Rectal smooth muscle tissue (tissue), 1 donor: Measurements from ENCODE around the gene FAAH.

Experiments
- H3K27ac ChIP-seq: one replicate; pipeline ENCODE4 v1.7.0; 2013; ENCODE audit warnings: low read depth, low read length, inconsistent platforms
- H3K27me3 ChIP-seq: one replicate; pipeline ENCODE4 v1.7.0; 2013; ENCODE audit warnings: low read length; ENCODE audit not compliant: control insufficient read depth, insufficient read depth
- H3K36me3 ChIP-seq: one replicate; pipeline ENCODE4 v1.7.0; 2013; ENCODE audit warnings: low read length; ENCODE audit not compliant: control insufficient read depth, insufficient read depth
- H3K4me1 ChIP-seq: one replicate; pipeline ENCODE4 v1.7.0; 2013; ENCODE audit warnings: low read length; ENCODE audit not compliant: control insufficient read depth, insufficient read depth
- H3K4me3 ChIP-seq: one replicate; pipeline ENCODE4 v1.7.0; 2013; ENCODE audit warnings: low read length
- H3K9ac ChIP-seq: one replicate; pipeline ENCODE4 v1.7.0; 2013; ENCODE audit warnings: low read length

The FAAH gene

GRCh38 chr1:46404482-46405196, 10.5 kb downstream of the FAAH start:
- no peak overlapping the region for H3K9ac ChIP-seq
- H3K27me3 ChIP-seq: no peaks in the 10 kb centered on the region
- H3K27ac ChIP-seq: no peak overlapping the region
- H3K4me1 ChIP-seq: no peaks in the 10 kb centered on the region
- H3K36me3 ChIP-seq: no peaks in the 10 kb centered on the region
- no peak overlapping the region for H3K4me3 ChIP-seq

- Histone ChIP-seq H3K27me3 (no peaks in the 10 kb centered on the region), H3K27ac (no peak overlapping the region), H3K36me3 (no peaks in the 10 kb centered on the region), H3K9ac (no peak overlapping the region), H3K4me3 (no peak overlapping the region), H3K4me1 (no peaks in the 10 kb centered on the region)
Measured at GRCh38 chr1:46405197-46405555, 11.1 kb downstream of the FAAH start.

GRCh38 chr1:46405724-46406123, 11.6 kb downstream of the FAAH start:
- H3K27me3 ChIP-seq: no peaks in the 10 kb centered on the region
- no peak overlapping the region for H3K9ac ChIP-seq
- H3K36me3 ChIP-seq: no peaks in the 10 kb centered on the region
- H3K4me3 ChIP-seq: no peak overlapping the region
- H3K4me1 ChIP-seq: no peaks in the 10 kb centered on the region
- H3K27ac ChIP-seq: no peak overlapping the region

- Histone ChIP-seq H3K27ac (no peak overlapping the region), H3K27me3 (no peaks in the 10 kb centered on the region), H3K4me1 (no peaks in the 10 kb centered on the region), H3K36me3 (peaks cover 3% of the 10 kb centered on the region), H3K4me3 (peak overlapping the region; percentile 9), H3K9ac (no peak overlapping the region)
Measured at GRCh38 chr1:46406881-46407608, 12.9 kb downstream of the FAAH start.

- Histone ChIP-seq H3K27me3 (no peaks in the 10 kb centered on the region), H3K27ac (no peak overlapping the region)
Measured at GRCh38 chr1:46407636-46408035, 13.5 kb downstream of the FAAH start.

GRCh38 chr1:46408356-46409062, 14.4 kb downstream of the FAAH start:
- H3K27me3 ChIP-seq: no peaks in the 10 kb centered on the region
- H3K4me1 ChIP-seq: no peaks in the 10 kb centered on the region
- H3K9ac ChIP-seq: no peak overlapping the region
- peaks cover 7% of the 10 kb centered on the region for H3K36me3 ChIP-seq
- H3K27ac ChIP-seq: no peak overlapping the region
- H3K4me3 ChIP-seq: no peak overlapping the region

More at GRCh38 chr1:46407636-46408035, 13.5 kb downstream of the FAAH start:
- no peaks in the 10 kb centered on the region for H3K4me1 ChIP-seq
- H3K4me3 ChIP-seq: no peak overlapping the region
- H3K9ac ChIP-seq: no peak overlapping the region
- peaks cover 3% of the 10 kb centered on the region for H3K36me3 ChIP-seq

- Histone ChIP-seq H3K4me3 (no peak overlapping the region), H3K27me3 (no peaks in the 10 kb centered on the region), H3K27ac (no peak overlapping the region), H3K36me3 (peaks cover 10% of the 10 kb centered on the region), H3K4me1 (no peaks in the 10 kb centered on the region), H3K9ac (no peak overlapping the region)
Measured at GRCh38 chr1:46409063-46409372, 14.9 kb downstream of the FAAH start.

GRCh38 chr1:46410156-46411009, 16.3 kb downstream of the FAAH start:
- Histone ChIP-seq H3K27ac (no peak overlapping the region), H3K4me3 (no peak overlapping the region), H3K9ac (no peak overlapping the region), H3K4me1 (no peaks in the 10 kb centered on the region), H3K36me3 (peaks cover 10% of the 10 kb centered on the region), H3K27me3 (no peaks in the 10 kb centered on the region)

- H3K4me3 ChIP-seq: no peak overlapping the region
- no peaks in the 10 kb centered on the region for H3K4me1 ChIP-seq
- no peak overlapping the region for H3K9ac ChIP-seq
- no peaks in the 10 kb centered on the region for H3K27me3 ChIP-seq
- H3K27ac ChIP-seq: no peak overlapping the region
- peaks cover 10% of the 10 kb centered on the region for H3K36me3 ChIP-seq
Measured at GRCh38 chr1:46411010-46411405, 16.9 kb downstream of the FAAH start.

- Histone ChIP-seq H3K4me1 (no peaks in the 10 kb centered on the region), H3K27ac (no peak overlapping the region), H3K36me3 (peaks cover 10% of the 10 kb centered on the region), H3K9ac (no peak overlapping the region), H3K4me3 (no peak overlapping the region), H3K27me3 (no peaks in the 10 kb centered on the region)
Measured at GRCh38 chr1:46411601-46412341, 17.7 kb downstream of the FAAH start.

GRCh38 chr1:46412893-46413595, 18.9 kb downstream of the FAAH start:
- Histone ChIP-seq H3K36me3 (peaks cover 10% of the 10 kb centered on the region), H3K4me3 (no peak overlapping the region), H3K4me1 (no peaks in the 10 kb centered on the region), H3K27me3 (no peaks in the 10 kb centered on the region), H3K27ac (no peak overlapping the region), H3K9ac (no peak overlapping the region)
